Gastrocnemius medialis (tissue), 4 donors: ENCODE data around the gene NUP153. TPM values are rescaled to one million over a fixed set of nuclear protein-coding genes. Genes with fewer than 3 reads are reported as not detected.
A peak's percentile ranks its signal among the peaks of the same experiment; 100 is the strongest.

Source experiments
- ATAC-seq, 2 donors: fragments of 150-250 bp; one replicate each; pipeline ENCODE4 v1.9.1; 2016
- DNase-seq, 2 donors: peaks; one replicate each; pipeline ENCODE4 v3.0.0-alpha.2; 2019
- H3K27ac ChIP-seq, 4 donors: fragments of 200-600 bp; sonication (generic); 1 replicate in 1 of 4; 2 replicates in 3 of 4; pipeline ENCODE4 v1.5.1; 2016 to 2018; ENCODE audit warnings: mild to moderate bottlenecking in 2 of 4, moderate library complexity in 1 of 4
- H3K27me3 ChIP-seq, 3 donors: fragments of 200-600 bp; sonication (generic) in 2 of 3; 1 replicate in 1 of 3; 2 replicates in 2 of 3; pipeline versions ENCODE4 v1.5.1 to v1.6.0; 2016 to 2019; ENCODE audit warnings: mild to moderate bottlenecking in 1 of 3, moderate library complexity in 1 of 3
- H3K36me3 ChIP-seq, 2 donors: fragments of 200-600 bp; sonication (generic) in 1 of 2; one replicate each; pipeline ENCODE4 v1.5.1; 2017 to 2018
- H3K4me1 ChIP-seq, 2 donors: fragments of 200-600 bp; sonication (generic) in 1 of 2; one replicate each; pipeline ENCODE4 v1.5.1; 2016 to 2017; ENCODE audit warnings: mild to moderate bottlenecking in 2 of 2
- H3K4me3 ChIP-seq, 4 donors: fragments of 200-600 bp; sonication (generic) in 3 of 4; 1 replicate in 1 of 4; 2 replicates in 3 of 4; pipeline ENCODE4 v1.5.1; 2016 to 2019; ENCODE audit warnings: mild to moderate bottlenecking in 2 of 4
- H3K9me3 ChIP-seq, 3 donors: fragments of 200-600 bp; sonication (generic) in 2 of 3; 1 replicate in 1 of 3; 2 replicates in 2 of 3; pipeline ENCODE4 v1.5.1; 2016 to 2019
- POLR2A ChIP-seq, 2 donors: fragments of 450-650 bp; IDR thresholded peaks; one replicate each; pipeline ENCODE4 v1.6.1; 2017; ENCODE audit warnings: antibody characterized with exemption in 2 of 2, mild to moderate bottlenecking in 2 of 2, moderate library complexity in 2 of 2
- in situ Hi-C, 4 donors: fragments of 200-750 bp; cut with MboI; loops; one replicate each; pipeline versions ENCODE4 v1.15.0 to v1.8.0; 2017; ENCODE audit warnings: low sequenced_read_pairs in 4 of 4
- intact Hi-C: fragments of 100-400 bp; cut with DNase I; formaldehyde crosslinking; loops from one replicate; pipeline ENCODE4 v1.15.1; 2023; ENCODE audit warnings: low total_unique reads
- total RNA-seq, 4 donors: library from RNA; depleted of rRNA; stranded (reverse); fragments of >200 nt; gene quantifications; one replicate each; pipeline versions ENCODE4 v1.1.0 to v1.2.3, GENCODE V29; 2016
- TF ChIP-seq, protein P1 (sequence below), 5 experiments: fragments of 450-650 bp in 3 of 5; fragments of 200-600 bp in 2 of 5; sonication (generic) in 2 of 5; IDR thresholded peaks in 4 of 5; conservative IDR thresholded peaks in 1 of 5; 1 replicate in 4 of 5; 2 replicates in 1 of 5; pipeline ENCODE4 v1.5.1; 2016 to 2019; ENCODE audit warnings: antibody characterized with exemption in 5 of 5, mild to moderate bottlenecking in 3 of 5, moderate library complexity in 3 of 5

The NUP153 gene
- total RNA-seq, 4 donors from 2014 or later, result 29.7 to 44.2 (median 37.9) TPM

DNA sequence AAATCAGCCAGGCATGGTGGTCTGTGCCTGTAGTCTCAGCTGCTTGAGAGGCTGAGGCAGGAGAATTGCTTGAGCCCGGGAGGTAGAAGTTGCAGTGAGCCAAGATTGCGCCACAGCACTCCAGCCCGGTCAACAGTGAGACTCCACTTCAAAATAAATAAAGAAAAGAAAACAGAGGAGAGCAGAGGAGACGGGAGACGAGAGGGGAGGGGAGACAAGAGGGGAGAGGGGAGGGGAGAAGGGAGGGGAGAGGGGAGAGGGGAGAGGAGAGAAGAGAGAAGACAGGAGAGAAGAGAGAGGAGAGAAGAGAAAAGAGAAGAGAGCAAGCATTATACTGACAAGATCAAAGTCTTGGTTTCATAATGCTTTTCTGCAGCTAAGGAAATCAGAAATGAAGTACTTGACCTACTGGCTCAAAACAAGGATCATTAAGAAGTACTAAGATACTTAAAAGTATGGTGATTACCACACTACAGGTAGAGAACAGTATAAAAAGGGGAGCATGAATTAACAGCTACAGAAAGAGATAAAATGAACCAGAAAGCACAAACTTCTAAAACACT lies 76.1 kb downstream of the NUP153 start:
- Histone ChIP-seq H3K27ac (no peak overlapping the region), H3K4me1 (peaks cover 0 to 11% of the 10 kb centered on the region in 2 donors), H3K27me3 (no peaks in the 10 kb centered on the region), H3K36me3 (peaks cover 0 to 52% of the 10 kb centered on the region in 2 donors), H3K9me3 (no peaks in the 10 kb centered on the region), H3K4me3 (no peak overlapping the region)
- no peak for ATAC-seq
- intact Hi-C loops (no loop called here), in situ Hi-C loops (no loop called here)
- no peak for DNase-seq
- TF ChIP-seq POLR2A (IDR thresholded peaks at IDR 0.05), result no peak
- TF ChIP-seq, protein P1, sequence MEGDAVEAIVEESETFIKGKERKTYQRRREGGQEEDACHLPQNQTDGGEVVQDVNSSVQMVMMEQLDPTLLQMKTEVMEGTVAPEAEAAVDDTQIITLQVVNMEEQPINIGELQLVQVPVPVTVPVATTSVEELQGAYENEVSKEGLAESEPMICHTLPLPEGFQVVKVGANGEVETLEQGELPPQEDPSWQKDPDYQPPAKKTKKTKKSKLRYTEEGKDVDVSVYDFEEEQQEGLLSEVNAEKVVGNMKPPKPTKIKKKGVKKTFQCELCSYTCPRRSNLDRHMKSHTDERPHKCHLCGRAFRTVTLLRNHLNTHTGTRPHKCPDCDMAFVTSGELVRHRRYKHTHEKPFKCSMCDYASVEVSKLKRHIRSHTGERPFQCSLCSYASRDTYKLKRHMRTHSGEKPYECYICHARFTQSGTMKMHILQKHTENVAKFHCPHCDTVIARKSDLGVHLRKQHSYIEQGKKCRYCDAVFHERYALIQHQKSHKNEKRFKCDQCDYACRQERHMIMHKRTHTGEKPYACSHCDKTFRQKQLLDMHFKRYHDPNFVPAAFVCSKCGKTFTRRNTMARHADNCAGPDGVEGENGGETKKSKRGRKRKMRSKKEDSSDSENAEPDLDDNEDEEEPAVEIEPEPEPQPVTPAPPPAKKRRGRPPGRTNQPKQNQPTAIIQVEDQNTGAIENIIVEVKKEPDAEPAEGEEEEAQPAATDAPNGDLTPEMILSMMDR (IDR thresholded peaks at IDR 0.05 in 4 of 5, conservative IDR thresholded peaks at IDR 0.05 in 1 of 5), result no peak

- Histone ChIP-seq H3K27ac (peak overlapping the region in 1 of 4 donors; percentile 8), H3K9me3 (no peaks in the 10 kb centered on the region), H3K36me3 (peaks cover 0 to 54% of the 10 kb centered on the region in 2 donors), H3K27me3 (no peaks in the 10 kb centered on the region), H3K4me3 (no peak overlapping the region), H3K4me1 (peaks cover 0 to 11% of the 10 kb centered on the region in 2 donors)
- intact Hi-C loops, result no loop called here
- DNase-seq, result no peak
- no peak for TF ChIP-seq POLR2A (IDR thresholded peaks at IDR 0.05)
- TF ChIP-seq, protein P1 (IDR thresholded peaks at IDR 0.05 in 4 of 5, conservative IDR thresholded peaks at IDR 0.05 in 1 of 5), result no peak
- in situ Hi-C loops, result no loop called here
- ATAC-seq, result no peak
Measured at GRCh38 chr6:17629824-17630510, 76.8 kb downstream of the NUP153 start.

GRCh38 chr6:17628873-17629272 lies 77.9 kb downstream of the NUP153 start:
- H3K36me3 ChIP-seq, result peaks cover 0 to 65% of the 10 kb centered on the region in 2 donors
- H3K4me1 ChIP-seq, result peaks cover 0 to 11% of the 10 kb centered on the region in 2 donors
- no peak for ATAC-seq
- intact Hi-C loops (no loop called here), in situ Hi-C loops (no loop called here)
- no peaks in the 10 kb centered on the region for H3K9me3 ChIP-seq
- no peak overlapping the region for H3K27ac ChIP-seq
- no peaks in the 10 kb centered on the region for H3K27me3 ChIP-seq
- no peak for DNase-seq
- TF ChIP-seq POLR2A (IDR thresholded peaks at IDR 0.05), result no peak
- TF ChIP-seq, protein P1 (IDR thresholded peaks at IDR 0.05 in 4 of 5, conservative IDR thresholded peaks at IDR 0.05 in 1 of 5), result no peak
- H3K4me3 ChIP-seq, result no peak overlapping the region

DNA sequence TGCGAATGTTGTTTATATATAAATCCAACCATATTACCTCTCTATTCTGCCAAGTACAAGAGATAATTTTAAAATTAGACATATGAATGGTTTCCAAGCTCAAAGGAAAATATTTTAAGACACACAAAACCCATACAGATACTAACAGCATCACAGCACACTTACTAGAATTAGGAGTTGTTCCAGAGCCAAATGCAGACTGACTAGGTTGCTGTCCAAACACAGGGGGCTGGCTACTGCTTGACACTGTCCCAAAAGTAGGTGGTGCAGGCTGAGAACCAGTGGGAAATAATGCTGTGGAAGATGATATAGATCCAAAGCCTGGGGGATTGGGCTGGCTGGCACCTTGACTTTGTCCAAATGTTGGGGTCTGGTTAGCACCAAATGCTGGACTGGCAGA lies 82.3 kb downstream of the NUP153 start:
- Histone ChIP-seq H3K27me3 (no peaks in the 10 kb centered on the region), H3K9me3 (no peaks in the 10 kb centered on the region), H3K4me3 (no peak overlapping the region), H3K4me1 (peaks cover 0 to 7% of the 10 kb centered on the region in 2 donors), H3K36me3 (peaks cover 0 to 59% of the 10 kb centered on the region in 2 donors), H3K27ac (no peak overlapping the region)
- no peak for TF ChIP-seq POLR2A (IDR thresholded peaks at IDR 0.05)
- TF ChIP-seq, protein P1 (IDR thresholded peaks at IDR 0.05 in 4 of 5, conservative IDR thresholded peaks at IDR 0.05 in 1 of 5), result no peak
- intact Hi-C loops (no loop called here), in situ Hi-C loops (loop anchor here in 1 of 4 donors (25.0 kb wide), 1 partner anchor 163 kb away; no protein-coding TSS in a partner anchor)
- no peak for DNase-seq
- no peak for ATAC-seq
